PC-3 (cell line): ENCODE measurements around the gene NDUFAF8. TPM values are rescaled to one million over a fixed set of nuclear protein-coding genes. Genes with fewer than 3 reads are reported as not detected.

ENCODE experiments used
- ATAC-seq: fragments of 200-7000 bp; cut with Tn5 transposase; 2 replicates; pipeline ENCODE4 v1.9.1; 2020; ENCODE audit warnings: mild to moderate bottlenecking, moderate library complexity
- BruUV-seq: library from RNA; stranded (reverse); fragments of 400-500 nt; replicated peaks from 2 replicates; lab custom pipeline; 2021; lab: Mats Ljungman, UMichigan
- CTCF ChIA-PET: fragments of 300-600 bp; sonication (Branson Sonifier 250); formaldehyde crosslinking; loops from one replicate; lab custom pipeline; 2022; ENCODE audit warnings: antibody characterized with exemption; lab: Charles Lee
- POLR2A ChIA-PET: fragments of 300-600 bp; sonication (Branson Sonifier 250); formaldehyde crosslinking; loops from one replicate; lab custom pipeline; 2022; ENCODE audit warnings: antibody characterized with exemption; ENCODE audit not compliant: unreplicated experiment; lab: Charles Lee
- DNase-seq: peaks from one replicate; pipeline ENCODE4 v3.0.0-alpha.2; 2015
- H2AFZ ChIP-seq: fragments of 300-600 bp; sonication (generic); 2 replicates; pipeline ENCODE4 v1.6.0; 2016; ENCODE audit warnings: antibody characterized with exemption, low read length
- H3F3A ChIP-seq: fragments of 300-600 bp; sonication (generic); one replicate; pipeline ENCODE4 v1.6.0; 2017; ENCODE audit warnings: antibody characterized with exemption, low read length, control low read depth, mild to moderate bottlenecking; ENCODE audit not compliant: unreplicated experiment
- H3K27ac ChIP-seq: fragments of 300-600 bp; sonication (generic); 2 replicates; pipeline ENCODE4 v1.5.1; 2016; ENCODE audit warnings: mild to moderate bottlenecking, low read length
- H3K27me3 ChIP-seq: fragments of 300-600 bp; sonication (generic); 2 replicates; pipeline ENCODE4 v1.6.1; 2016; ENCODE audit warnings: low read length, mixed read lengths
- H3K36me3 ChIP-seq: fragments of 300-600 bp; sonication (generic); 2 replicates; pipeline ENCODE4 v1.6.1; 2016; ENCODE audit warnings: low read depth, mixed run types, low read length, mixed read lengths
- H3K4me1 ChIP-seq: fragments of 300-600 bp; sonication (generic); 2 replicates; pipeline ENCODE4 v1.5.1; 2016; ENCODE audit warnings: low read length; ENCODE audit not compliant: insufficient read depth
- H3K4me2 ChIP-seq: fragments of 300-600 bp; sonication (generic); 2 replicates; pipeline ENCODE4 v1.6.0; 2016; ENCODE audit warnings: low read length
- H3K4me3 ChIP-seq: fragments of 300-600 bp; sonication (generic); 2 replicates; pipeline ENCODE4 v1.5.1; 2016; ENCODE audit warnings: mild to moderate bottlenecking, low read length, mixed read lengths
- H3K79me2 ChIP-seq: fragments of 300-600 bp; sonication (generic); 2 replicates; pipeline ENCODE4 v1.6.1; 2017; ENCODE audit warnings: low read length, mixed read lengths
- H3K9ac ChIP-seq: fragments of 300-600 bp; sonication (generic); 2 replicates; pipeline ENCODE4 v1.6.0; 2016; ENCODE audit warnings: mild to moderate bottlenecking, low read length
- H3K9me2 ChIP-seq: fragments of 300-600 bp; sonication (generic); replicated peaks from 2 replicates; pipeline ENCODE4 v1.6.1; 2016; ENCODE audit warnings: mixed run types, low read length, mixed read lengths
- H3K9me3 ChIP-seq: fragments of 300-600 bp; sonication (generic); 2 replicates; pipeline ENCODE4 v1.6.1; 2016; ENCODE audit warnings: low read length, mixed read lengths
- H4K20me1 ChIP-seq: fragments of 300-600 bp; sonication (generic); 2 replicates; pipeline ENCODE4 v1.6.1; 2016; ENCODE audit warnings: low read length, mixed read lengths
- EZH2 ChIP-seq: fragments of 300-600 bp; sonication (generic); IDR thresholded peaks from one replicate; pipeline ENCODE4 v1.6.1; 2017; ENCODE audit warnings: antibody characterized with exemption, mild to moderate bottlenecking, low read length; ENCODE audit not compliant: unreplicated experiment
- EZH2phosphoT487 ChIP-seq: fragments of 300-600 bp; sonication (generic); IDR thresholded peaks from 2 replicates; pipeline ENCODE4 v1.6.1; 2018; ENCODE audit warnings: mild to moderate bottlenecking, antibody characterized with exemption, low read length, borderline replicate concordance
- intact Hi-C: fragments of 100-400 bp; cut with micrococcal nuclease; formaldehyde crosslinking; loops from 2 replicates; pipeline ENCODE4 v1.9.0; 2023
- total RNA-seq: library from RNA; depleted of rRNA; stranded (reverse); fragments of >200 nt; gene quantifications from 2 replicates; pipeline ENCODE4 v1.2.3, GENCODE V29; 2014
- TF ChIP-seq, protein P1 (sequence below): fragments of 300-600 bp; sonication (generic); conservative IDR thresholded peaks from 2 replicates; pipeline ENCODE4 v1.5.1; 2017; ENCODE audit warnings: antibody characterized with exemption, low read depth, mild to moderate bottlenecking, low read length

Gene NDUFAF8
- total RNA-seq, 1 experiment from 2014 or later, result 125 TPM

DNA sequence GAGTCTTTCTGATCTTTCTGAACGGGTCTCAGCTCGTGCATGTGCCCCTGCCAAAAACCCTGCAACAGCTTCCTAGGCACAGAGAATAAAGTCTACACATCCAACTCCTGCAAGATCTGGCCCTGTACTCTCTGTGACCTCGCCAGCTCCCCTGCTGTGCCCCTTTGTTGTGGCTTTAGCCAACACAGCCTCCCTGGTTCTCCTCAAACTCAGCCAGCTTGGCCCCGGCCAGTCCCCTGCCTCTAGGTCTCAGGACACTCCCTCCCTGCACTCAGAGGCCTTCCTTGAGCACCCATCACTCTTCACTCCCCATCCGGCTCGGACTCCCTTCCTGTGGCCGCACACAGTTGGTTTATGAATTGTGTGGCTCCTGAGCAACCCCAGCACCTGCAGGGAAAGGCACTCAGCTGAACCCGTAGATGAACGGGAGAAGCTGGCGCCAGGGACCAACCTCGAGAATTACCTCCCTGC, 17.7 kb upstream of the NDUFAF8 start:
- BruUV-seq, result no TSS peak
- no peak overlapping the region for H3K27ac ChIP-seq
- no peak for ATAC-seq
- H3K9me3 ChIP-seq, result 0 out of 2 replicates have a peak, but pooled peaks cover 3% of the 10 kb centered on the region
- TF ChIP-seq, protein P1, sequence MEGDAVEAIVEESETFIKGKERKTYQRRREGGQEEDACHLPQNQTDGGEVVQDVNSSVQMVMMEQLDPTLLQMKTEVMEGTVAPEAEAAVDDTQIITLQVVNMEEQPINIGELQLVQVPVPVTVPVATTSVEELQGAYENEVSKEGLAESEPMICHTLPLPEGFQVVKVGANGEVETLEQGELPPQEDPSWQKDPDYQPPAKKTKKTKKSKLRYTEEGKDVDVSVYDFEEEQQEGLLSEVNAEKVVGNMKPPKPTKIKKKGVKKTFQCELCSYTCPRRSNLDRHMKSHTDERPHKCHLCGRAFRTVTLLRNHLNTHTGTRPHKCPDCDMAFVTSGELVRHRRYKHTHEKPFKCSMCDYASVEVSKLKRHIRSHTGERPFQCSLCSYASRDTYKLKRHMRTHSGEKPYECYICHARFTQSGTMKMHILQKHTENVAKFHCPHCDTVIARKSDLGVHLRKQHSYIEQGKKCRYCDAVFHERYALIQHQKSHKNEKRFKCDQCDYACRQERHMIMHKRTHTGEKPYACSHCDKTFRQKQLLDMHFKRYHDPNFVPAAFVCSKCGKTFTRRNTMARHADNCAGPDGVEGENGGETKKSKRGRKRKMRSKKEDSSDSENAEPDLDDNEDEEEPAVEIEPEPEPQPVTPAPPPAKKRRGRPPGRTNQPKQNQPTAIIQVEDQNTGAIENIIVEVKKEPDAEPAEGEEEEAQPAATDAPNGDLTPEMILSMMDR, result no peak
- TF ChIP-seq EZH2phosphoT487, result no peak
- no peak for TF ChIP-seq EZH2
- H3K4me1 ChIP-seq, result peaks cover 19% of the 10 kb centered on the region
- H4K20me1 ChIP-seq, result no peaks in the 10 kb centered on the region
- no peaks in the 10 kb centered on the region for H3F3A ChIP-seq
- no peaks in the 10 kb centered on the region for H3K27me3 ChIP-seq
- H2AFZ ChIP-seq, result no peak overlapping the region
- no peaks in the 10 kb centered on the region for H3K9me2 ChIP-seq
- H3K79me2 ChIP-seq, result peaks cover 19% of the 10 kb centered on the region
- peak overlapping the region; percentile 91 for H3K4me3 ChIP-seq
- ChIA-PET POLR2A (no interaction called here), CTCF (no interaction called here)
- H3K9ac ChIP-seq, result no peak overlapping the region
- no peak for DNase-seq
- peak overlapping the region; percentile 98 for H3K4me2 ChIP-seq
- intact Hi-C loops, result no loop called here
- no peaks in the 10 kb centered on the region for H3K36me3 ChIP-seq

DNA sequence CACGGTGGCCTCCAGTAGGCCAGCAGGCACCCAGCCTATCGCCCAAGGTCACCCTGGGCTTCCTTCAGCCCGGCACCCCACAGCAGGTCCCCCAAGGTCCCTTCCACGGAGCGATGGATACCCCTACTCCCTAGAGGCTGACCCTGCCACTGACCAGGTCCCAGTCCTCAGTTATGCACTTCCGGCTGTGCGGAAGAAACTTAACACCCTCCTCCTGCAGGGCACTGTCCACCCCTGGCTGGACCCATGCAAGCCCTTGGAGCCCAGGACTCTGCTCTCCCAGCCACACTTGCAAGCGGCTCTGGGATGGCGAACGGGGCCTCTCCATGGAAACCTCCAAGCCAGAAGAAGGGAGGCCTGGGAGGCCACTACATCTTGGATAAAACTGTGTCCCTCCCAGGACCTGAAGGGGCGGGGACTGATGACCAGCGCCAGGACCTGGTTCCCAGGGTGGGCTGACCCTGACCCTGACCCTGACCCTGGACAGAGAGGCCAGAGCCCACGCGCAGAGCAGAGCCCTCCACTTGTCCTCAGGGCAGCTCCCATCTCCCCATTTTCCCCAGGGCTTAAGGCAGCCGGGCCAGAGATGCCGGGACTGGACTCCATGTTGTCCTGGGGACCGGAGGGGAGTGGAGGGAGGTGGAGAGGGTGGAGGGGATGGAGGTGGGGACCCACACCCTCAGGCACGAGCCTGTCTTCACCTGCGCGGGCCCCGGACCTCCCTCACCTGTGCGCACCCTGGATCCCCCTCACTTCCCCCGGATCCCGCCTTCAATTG, 17.1 kb upstream of the NDUFAF8 start:
- TF ChIP-seq, protein P1, result no peak
- no peak for TF ChIP-seq EZH2
- POLR2A ChIA-PET, result no interaction called here
- intact Hi-C loops, result no loop called here

DNA sequence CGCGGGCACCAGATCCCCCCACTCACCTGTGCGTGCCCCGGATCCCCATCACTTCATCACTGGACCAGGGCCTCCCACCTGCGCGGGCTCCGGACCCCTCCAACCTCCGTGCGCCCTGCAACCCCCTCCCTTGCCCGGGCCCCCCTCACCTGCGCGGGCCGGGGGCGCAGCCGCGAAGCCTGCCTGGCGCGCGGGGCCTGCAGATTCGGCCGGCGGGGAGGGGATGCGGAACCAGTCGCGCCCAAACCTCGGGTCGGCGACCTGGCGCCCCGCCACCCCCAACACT, 16.6 kb upstream of the NDUFAF8 start:
- H3K4me3 ChIP-seq, result peak overlapping the region; percentile 91
- no peak overlapping the region for H3K27ac ChIP-seq
- peak overlapping the region; percentile 98 for H3K4me2 ChIP-seq
- H3K36me3 ChIP-seq, result no peaks in the 10 kb centered on the region
- ChIA-PET CTCF (interaction anchor here (0.7 to 1.0 kb wide), 2 partner anchors 16 to 137 kb away, joined by 3 read pairs; no protein-coding TSS in a partner anchor), POLR2A (interaction anchor here (0.6 kb wide), 1 partner anchor 210 kb away, joined by 8 read pairs; no protein-coding TSS in a partner anchor)
- H3F3A ChIP-seq, result no peaks in the 10 kb centered on the region
- peaks cover 19% of the 10 kb centered on the region for H3K79me2 ChIP-seq
- 0 out of 2 replicates have a peak, but pooled peaks cover 3% of the 10 kb centered on the region for H3K9me3 ChIP-seq
- BruUV-seq, result no TSS peak
- peak overlapping the region; percentile 83 for H3K9ac ChIP-seq
- ATAC-seq, result no peak
- no peaks in the 10 kb centered on the region for H3K27me3 ChIP-seq
- peak overlapping the region; percentile 95 for H2AFZ ChIP-seq
- H3K4me1 ChIP-seq, result peaks cover 19% of the 10 kb centered on the region
- intact Hi-C loops, result no loop called here
- TF ChIP-seq, protein P1, result no peak
- no peak for TF ChIP-seq EZH2
- no peak for TF ChIP-seq EZH2phosphoT487
- no peaks in the 10 kb centered on the region for H3K9me2 ChIP-seq
- H4K20me1 ChIP-seq, result no peaks in the 10 kb centered on the region
- no peak for DNase-seq

More for the DNA sequence above, 17.1 kb upstream of the NDUFAF8 start:
- H3K4me1 ChIP-seq, result peaks cover 19% of the 10 kb centered on the region
- H3K4me3 ChIP-seq, result peak overlapping the region; percentile 91
- H3K9me2 ChIP-seq, result no peaks in the 10 kb centered on the region
- no peaks in the 10 kb centered on the region for H3K36me3 ChIP-seq
- DNase-seq (no peak), ATAC-seq (no peak; the same call in 1 of the 2 replicates)
- no peaks in the 10 kb centered on the region for H3F3A ChIP-seq
- TSS peak; percentile 32 for BruUV-seq
- no peaks in the 10 kb centered on the region for H4K20me1 ChIP-seq
- peak overlapping the region; percentile 95 for H2AFZ ChIP-seq
- H3K27ac ChIP-seq, result no peak overlapping the region
- peak overlapping the region; percentile 98 for H3K4me2 ChIP-seq
- peaks cover 19% of the 10 kb centered on the region for H3K79me2 ChIP-seq
- H3K9me3 ChIP-seq, result 0 out of 2 replicates have a peak, but pooled peaks cover 3% of the 10 kb centered on the region
- CTCF ChIA-PET, result interaction anchor here (1.0 kb wide), 1 partner anchor 16 kb away, joined by 3 read pairs; no protein-coding TSS in a partner anchor
- H3K9ac ChIP-seq, result peak overlapping the region; percentile 83
- H3K27me3 ChIP-seq, result no peaks in the 10 kb centered on the region
